Lower lobe of right lung (tissue), 2 donors: Measurements from ENCODE around the gene PRKAR1B. TPM values are rescaled to one million over a fixed set of nuclear protein-coding genes. Genes with fewer than 3 reads are reported as not detected.

ENCODE experiments used
- ATAC-seq, 2 donors: fragments of 200-7000 bp; cut with Tn5 transposase; one replicate each; pipeline ENCODE4 v1.9.1; 2020 to 2022; ENCODE audit warnings: mild to moderate bottlenecking in 2 of 2, moderate library complexity in 2 of 2
- DNase-seq: peaks from one replicate; pipeline ENCODE4 v3.0.0-alpha.2; 2020
- H3K27ac ChIP-seq: fragments of 200-600 bp; one replicate; pipeline ENCODE4 v1.8.0; 2022
- H3K27me3 ChIP-seq: fragments of 200-600 bp; one replicate; pipeline ENCODE4 v1.8.0; 2022; ENCODE audit warnings: low read depth
- H3K36me3 ChIP-seq: fragments of 200-600 bp; one replicate; pipeline ENCODE4 v1.8.0; 2022; ENCODE audit warnings: mild to moderate bottlenecking
- H3K4me1 ChIP-seq: fragments of 200-600 bp; one replicate; pipeline ENCODE4 v1.8.0; 2022
- H3K4me3 ChIP-seq: fragments of 200-600 bp; one replicate; pipeline ENCODE4 v1.8.0; 2022; ENCODE audit warnings: mild to moderate bottlenecking
- H3K9me3 ChIP-seq: fragments of 200-600 bp; one replicate; pipeline ENCODE4 v1.8.0; 2022
- CTCF ChIP-seq: fragments of 200-600 bp; IDR thresholded peaks from one replicate; pipeline ENCODE4 v1.8.0; 2022; ENCODE audit warnings: antibody characterized with exemption, mild to moderate bottlenecking
- intact Hi-C: fragments of 100-400 bp; cut with DNase I; formaldehyde crosslinking; loops from one replicate; pipeline ENCODE4 v1.11.0; 2022
- total RNA-seq: library from RNA; stranded (reverse); fragmentation: NEBNext Ultra II Directional; extraction: Animal tissue kit (Norgen Biotek cat#: 25700); gene quantifications from one replicate; pipeline ENCODE4 v1.2.1, GENCODE V29; 2021
- donor health status: DM: no; HTN: yes; CAD: no; lungs with severe emphysema.

Gene PRKAR1B
- total RNA-seq, 1 donor from 2014 or later, result 16.8 TPM

GRCh38 chr7:711093-711921, 15.8 kb downstream of the PRKAR1B start:
- H3K36me3 ChIP-seq, result no peaks in the 10 kb centered on the region
- no peaks in the 10 kb centered on the region for H3K9me3 ChIP-seq
- H3K4me1 ChIP-seq, result no peaks in the 10 kb centered on the region
- no peak for TF ChIP-seq CTCF
- peak overlapping the region; percentile 67 for H3K27ac ChIP-seq
- intact Hi-C loops, result no loop called here
- H3K4me3 ChIP-seq, result peak overlapping the region; percentile 60
- ATAC-seq (peak; percentile 17 to 19), DNase-seq (peak; percentile 48)
- peaks cover 7% of the 10 kb centered on the region for H3K27me3 ChIP-seq

DNA sequence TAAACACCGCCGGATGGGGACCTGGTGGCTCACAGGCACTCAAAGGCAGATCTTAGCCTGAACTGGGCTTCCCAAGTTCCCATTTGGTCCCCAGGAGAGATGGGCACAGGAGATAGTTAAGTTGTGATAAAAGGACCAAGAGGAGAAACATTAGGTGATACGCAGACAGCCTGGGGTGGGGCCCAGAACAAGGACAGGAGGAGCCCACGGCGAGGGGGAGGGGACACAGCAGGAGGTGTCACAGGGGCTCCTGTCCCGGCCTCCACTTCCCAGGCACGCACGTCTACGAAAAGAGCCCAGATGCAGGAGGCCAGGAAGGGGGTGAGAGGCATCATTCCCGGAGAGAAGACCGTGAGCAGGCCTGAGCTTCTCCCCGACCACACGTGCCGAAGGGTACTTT, 16.9 kb downstream of the PRKAR1B start:
- intact Hi-C loops, result no loop called here
- Histone ChIP-seq H3K36me3 (no peaks in the 10 kb centered on the region), H3K27ac (no peak overlapping the region), H3K27me3 (peaks cover 7% of the 10 kb centered on the region), H3K9me3 (no peaks in the 10 kb centered on the region), H3K4me1 (no peaks in the 10 kb centered on the region), H3K4me3 (no peak overlapping the region)
- TF ChIP-seq CTCF, result no peak
- DNase-seq, result peak; percentile 34
- ATAC-seq, result no peak

DNA sequence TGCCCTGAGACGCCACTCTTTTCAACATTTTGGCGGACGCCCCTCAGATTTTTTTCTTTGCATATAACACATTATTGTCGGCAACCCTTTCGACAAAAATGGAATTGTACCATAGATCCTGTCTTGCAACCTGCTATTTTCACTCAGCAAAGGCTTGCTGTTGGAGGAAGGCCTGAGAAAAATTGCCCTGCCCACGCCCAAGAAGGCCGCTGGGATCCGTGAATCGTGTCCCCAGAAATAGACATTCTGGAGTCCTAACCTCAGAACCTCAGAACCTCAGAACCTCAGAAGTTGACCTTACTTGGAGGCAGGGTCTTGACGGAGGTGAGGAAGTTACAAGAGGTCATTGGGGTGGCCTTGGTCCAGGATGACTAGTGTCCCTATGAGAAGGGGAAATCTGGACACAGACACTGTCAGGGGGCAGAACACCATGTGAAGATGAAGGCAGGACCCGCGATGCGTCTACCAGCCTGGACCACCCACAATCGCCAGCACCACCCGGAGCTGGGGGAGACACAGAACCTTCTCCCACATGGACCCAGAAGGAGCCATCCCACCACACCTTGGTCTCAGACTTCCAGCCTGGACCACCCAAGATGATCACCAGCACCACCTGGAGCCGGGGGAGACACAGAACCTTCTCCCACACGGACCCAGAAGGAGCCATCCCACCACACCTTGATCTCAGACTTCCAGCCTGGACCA, 19.6 kb downstream of the PRKAR1B start:
- H3K4me1 ChIP-seq, result no peaks in the 10 kb centered on the region
- H3K4me3 ChIP-seq, result no peak overlapping the region
- DNase-seq (peak; percentile 19), ATAC-seq (no peak)
- peaks cover 4% of the 10 kb centered on the region for H3K27me3 ChIP-seq
- no peaks in the 10 kb centered on the region for H3K36me3 ChIP-seq
- no peak overlapping the region for H3K27ac ChIP-seq
- peaks cover 5% of the 10 kb centered on the region for H3K9me3 ChIP-seq
- TF ChIP-seq CTCF, result no peak
- intact Hi-C loops, result no loop called here

- H3K36me3 ChIP-seq, result no peaks in the 10 kb centered on the region
- H3K27me3 ChIP-seq, result peaks cover under 1% of the 10 kb centered on the region
- intact Hi-C loops, result no loop called here
- DNase-seq (peak; percentile 45), ATAC-seq (peak; percentile 57 to 66)
- H3K4me3 ChIP-seq, result no peak overlapping the region
- no peak overlapping the region for H3K27ac ChIP-seq
- H3K9me3 ChIP-seq, result peaks cover 5% of the 10 kb centered on the region
- H3K4me1 ChIP-seq, result no peaks in the 10 kb centered on the region
- no peak for TF ChIP-seq CTCF
These were observed 20.4 kb downstream of the PRKAR1B start for GRCh38 chr7:706721-707120.

GRCh38 chr7:703049-703448, 24.0 kb downstream of the PRKAR1B start:
- DNase-seq (no peak), ATAC-seq (no peak)
- no peak overlapping the region for H3K4me3 ChIP-seq
- H3K27me3 ChIP-seq, result no peaks in the 10 kb centered on the region
- peaks cover 5% of the 10 kb centered on the region for H3K9me3 ChIP-seq
- H3K27ac ChIP-seq, result no peak overlapping the region
- no peak for TF ChIP-seq CTCF
- no peaks in the 10 kb centered on the region for H3K36me3 ChIP-seq
- peaks cover 19% of the 10 kb centered on the region for H3K4me1 ChIP-seq
- intact Hi-C loops, result no loop called here
